ENCODE results near the gene NHSL2. TPM values are rescaled to one million over a fixed set of nuclear protein-coding genes. Genes with fewer than 3 reads are reported as not detected.

The NHSL2 gene
- total RNA-seq, 1 donor from 2014 or later: not detected

- no peak for TF ChIP-seq CTCF (IDR thresholded peaks at IDR 0.05; ENCODE audit: insufficient read depth, low read length, severe bottlenecking)
- FAIRE-seq: no peak
- no peak overlapping the region for H3K4me3 ChIP-seq (ENCODE audit: low read depth, low read length)
- no peaks in the 10 kb centered on the region for H3K36me3 ChIP-seq (ENCODE audit: control insufficient read depth, insufficient read depth, low read length)
- H3K27me3 ChIP-seq (ENCODE audit: control insufficient read depth, insufficient read depth, low read length): no peaks in the 10 kb centered on the region
- no peak for DNase-seq (ENCODE audit: low read depth)
These were observed 199.6 kb downstream of the NHSL2 start for GRCh38 chrX:72110051-72110875.

- no peaks in the 10 kb centered on the region for H3K36me3 ChIP-seq (ENCODE audit: control insufficient read depth, insufficient read depth, low read length)
- FAIRE-seq (no peak), DNase-seq (ENCODE audit: low read depth) (no peak)
- no peak for TF ChIP-seq CTCF (IDR thresholded peaks at IDR 0.05; ENCODE audit: insufficient read depth, low read length, severe bottlenecking)
- H3K27me3 ChIP-seq (ENCODE audit: control insufficient read depth, insufficient read depth, low read length): no peaks in the 10 kb centered on the region
- H3K4me3 ChIP-seq (ENCODE audit: low read depth, low read length): no peak overlapping the region
These were observed 200.4 kb downstream of the NHSL2 start for GRCh38 chrX:72110876-72111708.

- no peaks in the 10 kb centered on the region for H3K27me3 ChIP-seq (ENCODE audit: control insufficient read depth, insufficient read depth, low read length)
- no peak for DNase-seq (ENCODE audit: low read depth)
- no peaks in the 10 kb centered on the region for H3K36me3 ChIP-seq (ENCODE audit: control insufficient read depth, insufficient read depth, low read length)
- peak; percentile 43 for FAIRE-seq
- no peak for TF ChIP-seq CTCF (IDR thresholded peaks at IDR 0.05; ENCODE audit: insufficient read depth, low read length, severe bottlenecking)
- H3K4me3 ChIP-seq (ENCODE audit: low read depth, low read length): no peak overlapping the region
These were observed 202.8 kb downstream of the NHSL2 start for GRCh38 chrX:72113461-72113860.

GRCh38 chrX:72114306-72114705, 203.7 kb downstream of the NHSL2 start:
- Histone ChIP-seq H3K36me3 (ENCODE audit: control insufficient read depth, insufficient read depth, low read length) (no peaks in the 10 kb centered on the region), H3K4me3 (ENCODE audit: low read depth, low read length) (no peak overlapping the region), H3K27me3 (ENCODE audit: control insufficient read depth, insufficient read depth, low read length) (no peaks in the 10 kb centered on the region)
- no peak for TF ChIP-seq CTCF (IDR thresholded peaks at IDR 0.05; ENCODE audit: insufficient read depth, low read length, severe bottlenecking)
- no peak for FAIRE-seq
- no peak for DNase-seq (ENCODE audit: low read depth)

- DNase-seq (ENCODE audit: low read depth): no peak
These were observed 204.2 kb downstream of the NHSL2 start for GRCh38 chrX:72114807-72115206.

More at GRCh38 chrX:72114807-72115206, 204.2 kb downstream of the NHSL2 start:
- Histone ChIP-seq H3K4me3 (ENCODE audit: low read depth, low read length) (no peak overlapping the region), H3K36me3 (ENCODE audit: control insufficient read depth, insufficient read depth, low read length) (no peaks in the 10 kb centered on the region), H3K27me3 (ENCODE audit: control insufficient read depth, insufficient read depth, low read length) (no peaks in the 10 kb centered on the region)
- no peak for TF ChIP-seq CTCF (IDR thresholded peaks at IDR 0.05; ENCODE audit: insufficient read depth, low read length, severe bottlenecking)
- FAIRE-seq: no peak
